ENCODE results near the gene CLDND1. TPM values are rescaled to one million over a fixed set of nuclear protein-coding genes. Genes with fewer than 3 reads are reported as not detected.

CLDND1 gene
- total RNA-seq, 2 experiments from 2014 or later: 190 to 198 TPM

DNA sequence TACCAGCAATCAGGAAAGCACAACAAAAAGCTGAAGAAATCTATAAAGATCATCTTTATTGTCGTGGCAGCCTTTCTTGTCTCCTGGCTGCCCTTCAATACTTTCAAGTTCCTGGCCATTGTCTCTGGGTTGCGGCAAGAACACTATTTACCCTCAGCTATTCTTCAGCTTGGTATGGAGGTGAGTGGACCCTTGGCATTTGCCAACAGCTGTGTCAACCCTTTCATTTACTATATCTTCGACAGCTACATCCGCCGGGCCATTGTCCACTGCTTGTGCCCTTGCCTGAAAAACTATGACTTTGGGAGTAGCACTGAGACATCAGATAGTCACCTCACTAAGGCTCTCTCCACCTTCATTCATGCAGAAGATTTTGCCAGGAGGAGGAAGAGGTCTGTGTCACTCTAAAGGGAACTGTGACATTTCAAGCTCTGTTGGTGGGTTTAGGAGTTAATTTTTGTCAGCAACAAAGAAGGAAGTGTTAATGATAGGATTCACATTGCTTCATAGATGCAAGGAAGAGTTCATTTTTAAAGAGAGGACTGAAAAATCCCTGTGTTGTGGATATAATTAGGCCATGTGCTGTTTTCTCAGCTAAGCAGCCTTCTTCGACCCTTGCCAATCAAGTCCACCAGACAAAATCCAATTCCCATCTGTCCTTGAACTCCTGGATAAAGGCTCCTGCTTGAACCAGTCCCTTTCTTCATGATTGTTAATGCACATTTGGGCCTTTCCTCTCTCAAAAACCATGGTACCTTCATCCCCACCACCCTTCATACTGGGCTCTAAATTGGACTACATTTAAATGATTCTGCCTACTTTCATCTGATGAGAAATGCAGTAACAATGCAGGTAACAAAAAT is 10.2 kb upstream of the CLDND1 start:
- no peaks in the 10 kb centered on the region for H3K27me3 Mint-ChIP-seq
- ChIA-PET POLR2A (interaction anchor here (0.8 to 13.1 kb wide), 6 partner anchors 9 to 32 kb away, joined by 3 to 204 read pairs (median 5); partner anchors contain the start of gene CLDND1), CTCF (interaction anchor here (0.7 to 1.9 kb wide), 7 partner anchors 7 to 63 kb away, joined by 3 to 7 read pairs (median 4); partner anchors contain the start of gene CLDND1)
- peak overlapping the region; percentile 76 for H3K27ac Mint-ChIP-seq
- ATAC-seq (no peak), DNase-seq (no peak)
- TF ChIP-seq, protein P1, sequence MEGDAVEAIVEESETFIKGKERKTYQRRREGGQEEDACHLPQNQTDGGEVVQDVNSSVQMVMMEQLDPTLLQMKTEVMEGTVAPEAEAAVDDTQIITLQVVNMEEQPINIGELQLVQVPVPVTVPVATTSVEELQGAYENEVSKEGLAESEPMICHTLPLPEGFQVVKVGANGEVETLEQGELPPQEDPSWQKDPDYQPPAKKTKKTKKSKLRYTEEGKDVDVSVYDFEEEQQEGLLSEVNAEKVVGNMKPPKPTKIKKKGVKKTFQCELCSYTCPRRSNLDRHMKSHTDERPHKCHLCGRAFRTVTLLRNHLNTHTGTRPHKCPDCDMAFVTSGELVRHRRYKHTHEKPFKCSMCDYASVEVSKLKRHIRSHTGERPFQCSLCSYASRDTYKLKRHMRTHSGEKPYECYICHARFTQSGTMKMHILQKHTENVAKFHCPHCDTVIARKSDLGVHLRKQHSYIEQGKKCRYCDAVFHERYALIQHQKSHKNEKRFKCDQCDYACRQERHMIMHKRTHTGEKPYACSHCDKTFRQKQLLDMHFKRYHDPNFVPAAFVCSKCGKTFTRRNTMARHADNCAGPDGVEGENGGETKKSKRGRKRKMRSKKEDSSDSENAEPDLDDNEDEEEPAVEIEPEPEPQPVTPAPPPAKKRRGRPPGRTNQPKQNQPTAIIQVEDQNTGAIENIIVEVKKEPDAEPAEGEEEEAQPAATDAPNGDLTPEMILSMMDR (IDR thresholded peaks at IDR 0.05): no peak
- H3K4me1 Mint-ChIP-seq (ENCODE audit: low read depth): peaks cover 39% of the 10 kb centered on the region
- H3K4me3 Mint-ChIP-seq: peak overlapping the region; percentile 54
- no peaks in the 10 kb centered on the region for H3K9me3 Mint-ChIP-seq
- intact Hi-C loops (cut with micrococcal nuclease): no loop called here
- H3K36me3 Mint-ChIP-seq (ENCODE audit: low read depth): peaks cover 31% of the 10 kb centered on the region

DNA sequence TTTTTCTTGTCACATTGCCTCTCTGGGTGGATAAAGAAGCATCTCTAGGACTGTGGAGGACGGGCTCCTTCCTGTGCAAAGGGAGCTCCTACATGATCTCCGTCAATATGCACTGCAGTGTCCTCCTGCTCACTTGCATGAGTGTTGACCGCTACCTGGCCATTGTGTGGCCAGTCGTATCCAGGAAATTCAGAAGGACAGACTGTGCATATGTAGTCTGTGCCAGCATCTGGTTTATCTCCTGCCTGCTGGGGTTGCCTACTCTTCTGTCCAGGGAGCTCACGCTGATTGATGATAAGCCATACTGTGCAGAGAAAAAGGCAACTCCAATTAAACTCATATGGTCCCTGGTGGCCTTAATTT is 9.6 kb upstream of the CLDND1 start:
- TF ChIP-seq, protein P1 (IDR thresholded peaks at IDR 0.05): no peak
- DNase-seq (no peak), ATAC-seq (no peak)
- H3K36me3 Mint-ChIP-seq (ENCODE audit: low read depth): peaks cover 31% of the 10 kb centered on the region
- POLR2A ChIA-PET: interaction anchor here (0.8 to 13.1 kb wide), 6 partner anchors 9 to 33 kb away, joined by 3 to 204 read pairs (median 5); partner anchors contain the start of gene CLDND1
- H3K4me1 Mint-ChIP-seq (ENCODE audit: low read depth): peaks cover 38% of the 10 kb centered on the region
- no peaks in the 10 kb centered on the region for H3K27me3 Mint-ChIP-seq
- CTCF ChIA-PET: interaction anchor here (0.9 to 1.6 kb wide), 4 partner anchors 9 to 42 kb away, joined by 3 to 7 read pairs (median 4); partner anchors contain the start of gene CLDND1
- H3K4me3 Mint-ChIP-seq: peak overlapping the region; percentile 54
- intact Hi-C loops (cut with micrococcal nuclease): no loop called here
- H3K9me3 Mint-ChIP-seq: no peaks in the 10 kb centered on the region
- H3K27ac Mint-ChIP-seq: peak overlapping the region; percentile 76

DNA sequence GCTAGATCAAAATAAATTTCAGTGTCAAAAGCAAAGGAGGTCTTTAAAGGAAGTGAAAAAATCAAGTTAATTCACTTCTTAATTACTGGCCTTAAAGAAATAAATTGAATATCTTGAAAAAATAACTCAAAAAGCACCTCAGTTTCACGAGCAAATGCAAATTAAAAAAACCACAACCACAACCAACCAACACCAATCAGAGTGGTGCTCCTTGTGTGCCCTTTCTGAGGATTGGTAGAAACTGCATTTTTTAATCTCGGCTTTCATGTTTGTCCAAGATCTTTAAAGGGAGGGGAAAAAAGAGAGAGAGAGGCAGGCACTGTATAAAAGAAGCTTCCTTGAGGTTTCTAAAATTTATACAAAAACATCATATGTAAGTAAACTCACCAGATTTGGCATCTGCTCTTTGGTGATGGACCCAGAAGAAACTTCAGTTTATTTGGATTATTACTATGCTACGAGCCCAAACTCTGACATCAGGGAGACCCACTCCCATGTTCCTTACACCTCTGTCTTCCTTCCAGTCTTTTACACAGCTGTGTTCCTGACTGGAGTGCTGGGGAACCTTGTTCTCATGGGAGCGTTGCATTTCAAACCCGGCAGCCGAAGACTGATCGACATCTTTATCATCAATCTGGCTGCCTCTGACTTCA is 9.0 kb upstream of the CLDND1 start, which contains the start of gene GPR15:
GPR15 (plus strand) TSS at position 357 of the 653 bp plus-strand sequence; CDS start at position 413, 56 bp downstream.
- Mint-ChIP-seq H3K27ac (peak within 1 kb of the TSS; percentile 76), H3K36me3 (ENCODE audit: low read depth) (peaks cover 31% of the 10 kb centered on the region), H3K4me3 (peak within 1 kb of the TSS; percentile 54), H3K4me1 (ENCODE audit: low read depth) (peaks cover 35% of the 10 kb centered on the region), H3K27me3 (no peaks in the 10 kb centered on the region), H3K9me3 (no peaks in the 10 kb centered on the region)
- TF ChIP-seq, protein P1 (IDR thresholded peaks at IDR 0.05): no peak
- ATAC-seq (no peak), DNase-seq (no peak)
- ChIA-PET POLR2A (interaction anchor here (0.8 to 13.1 kb wide), 5 partner anchors 9 to 33 kb away, joined by 3 to 204 read pairs (median 5); partner anchors contain the start of gene CLDND1), CTCF (interaction anchor here (1.2 to 1.6 kb wide), 2 partner anchors 23 to 42 kb away, joined by 3 to 7 read pairs; no protein-coding TSS in a partner anchor)
- intact Hi-C loops (cut with micrococcal nuclease): no loop called here

DNA sequence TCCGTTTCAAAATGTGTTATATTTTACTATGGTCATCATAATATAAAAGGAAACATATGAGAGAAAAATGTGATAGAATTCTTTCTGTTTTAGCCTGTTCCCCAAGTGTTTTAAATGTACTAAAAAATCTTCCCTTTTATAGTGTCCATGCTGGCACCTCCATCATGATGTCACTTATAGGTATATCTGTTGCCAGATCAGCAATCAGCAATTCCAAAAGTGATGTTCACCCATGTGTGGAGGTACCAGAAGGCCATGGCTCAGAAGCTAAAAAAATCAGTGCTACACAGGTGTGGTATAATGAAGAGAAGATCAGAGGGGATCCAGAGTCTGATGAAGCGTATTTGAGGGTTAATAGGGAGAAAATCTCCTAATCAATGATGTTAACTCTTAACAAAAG is 8.0 kb upstream of the CLDND1 start:
- Mint-ChIP-seq H3K9me3 (no peaks in the 10 kb centered on the region), H3K4me1 (ENCODE audit: low read depth) (peaks cover 30% of the 10 kb centered on the region), H3K27ac (no peak overlapping the region), H3K36me3 (ENCODE audit: low read depth) (peaks cover 31% of the 10 kb centered on the region), H3K27me3 (no peaks in the 10 kb centered on the region), H3K4me3 (peak overlapping the region; percentile 11)
- intact Hi-C loops (cut with micrococcal nuclease): no loop called here
- ChIA-PET POLR2A (interaction anchor here (1.2 to 2.7 kb wide), 2 partner anchors 22 to 26 kb away, joined by 3 to 17 read pairs; no protein-coding TSS in a partner anchor), CTCF (no interaction called here)
- ATAC-seq (no peak), DNase-seq (no peak)
- TF ChIP-seq, protein P1 (IDR thresholded peaks at IDR 0.05): no peak

Data from activated CD8-positive, alpha-beta T cell treated with anti-CD3 and anti-CD28 coated beads for 36 hours (primary cell).